ENCODE results near the gene ARSB.

The ARSB gene

DNA sequence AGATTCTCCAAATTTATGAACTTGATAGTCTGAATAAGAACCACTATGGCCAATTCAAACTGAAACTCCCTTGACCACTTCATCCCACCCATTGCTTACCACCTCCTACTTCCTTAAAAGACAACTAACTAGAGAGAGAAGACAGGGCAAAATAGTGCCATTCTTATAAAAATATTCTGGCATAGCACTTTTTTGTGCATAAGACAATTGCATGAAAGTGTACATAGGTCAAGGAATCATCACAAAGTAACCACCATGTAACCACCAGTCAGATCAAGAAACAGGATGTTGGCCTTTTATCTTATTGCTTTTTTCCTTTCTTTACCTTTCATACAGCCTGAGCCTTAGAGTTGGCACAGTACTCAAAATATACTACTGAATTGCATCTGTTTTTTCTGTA, 8.1 kb upstream of the ARSB start:
- H3K36me3 ChIP-seq (replicated peaks): no peaks in the 10 kb centered on the region
- DNase-seq: no peak
- no peaks in the 10 kb centered on the region for H3K27me3 ChIP-seq (replicated peaks)
- no peak overlapping the region for H3K27ac ChIP-seq
- TF ChIP-seq, protein P1, sequence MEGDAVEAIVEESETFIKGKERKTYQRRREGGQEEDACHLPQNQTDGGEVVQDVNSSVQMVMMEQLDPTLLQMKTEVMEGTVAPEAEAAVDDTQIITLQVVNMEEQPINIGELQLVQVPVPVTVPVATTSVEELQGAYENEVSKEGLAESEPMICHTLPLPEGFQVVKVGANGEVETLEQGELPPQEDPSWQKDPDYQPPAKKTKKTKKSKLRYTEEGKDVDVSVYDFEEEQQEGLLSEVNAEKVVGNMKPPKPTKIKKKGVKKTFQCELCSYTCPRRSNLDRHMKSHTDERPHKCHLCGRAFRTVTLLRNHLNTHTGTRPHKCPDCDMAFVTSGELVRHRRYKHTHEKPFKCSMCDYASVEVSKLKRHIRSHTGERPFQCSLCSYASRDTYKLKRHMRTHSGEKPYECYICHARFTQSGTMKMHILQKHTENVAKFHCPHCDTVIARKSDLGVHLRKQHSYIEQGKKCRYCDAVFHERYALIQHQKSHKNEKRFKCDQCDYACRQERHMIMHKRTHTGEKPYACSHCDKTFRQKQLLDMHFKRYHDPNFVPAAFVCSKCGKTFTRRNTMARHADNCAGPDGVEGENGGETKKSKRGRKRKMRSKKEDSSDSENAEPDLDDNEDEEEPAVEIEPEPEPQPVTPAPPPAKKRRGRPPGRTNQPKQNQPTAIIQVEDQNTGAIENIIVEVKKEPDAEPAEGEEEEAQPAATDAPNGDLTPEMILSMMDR (IDR thresholded peaks at IDR 0.05; ENCODE audit: low read depth, low read length, missing control alignments): no peak
- H3K4me3 ChIP-seq (ENCODE audit: low read depth, low read length): no peak overlapping the region
- in situ Hi-C loops (cut with HindIII; ENCODE audit: low pct_ligation_motif_present, low sequenced_read_pairs): no loop called here

DNA sequence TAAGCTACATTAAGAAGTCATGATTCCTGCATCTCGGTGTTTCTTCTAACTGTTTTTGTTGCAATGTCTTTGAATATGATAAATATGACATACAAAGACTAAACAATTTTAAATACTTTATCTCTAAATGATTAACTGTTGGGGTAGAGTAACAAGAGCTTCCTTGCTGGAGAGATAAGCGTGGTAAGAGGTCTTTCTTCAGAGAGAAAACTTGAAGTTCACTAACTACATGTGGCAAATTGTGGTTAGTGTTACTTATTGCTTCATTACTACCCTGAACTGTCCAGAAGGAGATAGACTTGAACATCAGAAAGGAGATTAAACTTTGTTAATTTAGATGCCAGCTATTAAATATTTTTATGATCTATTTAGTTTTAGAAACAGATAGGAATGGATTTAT, 7.0 kb upstream of the ARSB start:
- no peaks in the 10 kb centered on the region for H3K36me3 ChIP-seq (replicated peaks)
- in situ Hi-C loops (cut with HindIII; ENCODE audit: low pct_ligation_motif_present, low sequenced_read_pairs): no loop called here
- TF ChIP-seq, protein P1 (IDR thresholded peaks at IDR 0.05; ENCODE audit: low read depth, low read length, missing control alignments): no peak
- no peak overlapping the region for H3K27ac ChIP-seq
- no peak for DNase-seq
- H3K27me3 ChIP-seq (replicated peaks): no peaks in the 10 kb centered on the region
- no peak overlapping the region for H3K4me3 ChIP-seq (ENCODE audit: low read depth, low read length)

DNA sequence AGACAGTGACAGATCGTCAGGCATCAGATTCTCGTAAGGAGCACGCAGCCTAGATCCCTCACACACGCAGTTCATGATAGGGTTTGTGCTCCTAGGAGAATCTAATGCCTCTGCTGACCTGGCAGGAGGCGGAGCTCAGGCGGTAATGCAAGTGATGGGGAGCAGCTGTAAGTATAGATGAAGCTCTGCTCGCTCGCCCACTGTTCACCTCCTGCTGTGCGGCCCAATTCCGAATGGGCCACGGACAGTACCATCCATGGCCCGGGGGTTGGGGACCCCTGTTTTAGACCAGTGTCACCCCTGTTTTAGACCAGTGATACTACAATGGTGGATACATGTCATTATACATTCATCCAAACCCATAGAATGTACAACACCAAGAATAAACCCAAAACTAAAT, 4.0 kb upstream of the ARSB start:
- Histone ChIP-seq H3K4me3 (ENCODE audit: low read depth, low read length) (no peak overlapping the region), H3K27ac (no peak overlapping the region), H3K27me3 (replicated peaks) (no peaks in the 10 kb centered on the region), H3K36me3 (replicated peaks) (no peaks in the 10 kb centered on the region)
- DNase-seq: no peak
- in situ Hi-C loops (cut with HindIII; ENCODE audit: low pct_ligation_motif_present, low sequenced_read_pairs): no loop called here
- TF ChIP-seq, protein P1 (IDR thresholded peaks at IDR 0.05; ENCODE audit: low read depth, low read length, missing control alignments): no peak

DNA sequence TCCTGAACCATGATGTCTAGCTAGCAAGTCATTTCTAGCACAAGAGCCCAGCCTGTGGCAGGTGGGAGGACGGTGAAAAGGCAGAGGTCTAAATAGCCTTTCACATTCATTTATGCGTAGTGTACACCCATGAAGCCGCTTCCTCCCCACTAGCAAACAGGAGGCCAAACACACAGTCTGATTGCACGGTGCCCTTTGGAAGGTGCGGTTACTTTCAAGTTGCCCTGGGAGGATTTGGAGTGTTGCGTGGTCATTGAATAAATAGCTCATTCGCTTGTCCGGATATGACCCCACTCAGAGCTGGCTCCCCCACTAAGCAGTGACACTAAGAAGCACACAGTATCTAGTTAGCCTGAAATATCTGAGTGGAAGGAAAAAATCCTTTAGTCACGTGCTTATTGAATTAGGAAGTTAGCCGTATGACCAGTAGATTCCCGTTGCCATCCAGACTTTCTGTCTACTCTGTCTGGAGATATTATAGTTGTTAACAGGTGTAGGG, 664 bp upstream of the ARSB start:
- peak overlapping the region; percentile 67 for H3K27ac ChIP-seq
- in situ Hi-C loops (cut with HindIII; ENCODE audit: low pct_ligation_motif_present, low sequenced_read_pairs): no loop called here
- no peaks in the 10 kb centered on the region for H3K27me3 ChIP-seq (replicated peaks)
- TF ChIP-seq, protein P1 (IDR thresholded peaks at IDR 0.05; ENCODE audit: low read depth, low read length, missing control alignments): no peak
- peak; percentile 56 for DNase-seq
- H3K36me3 ChIP-seq (replicated peaks): no peaks in the 10 kb centered on the region
- H3K4me3 ChIP-seq (ENCODE audit: low read depth, low read length): peak overlapping the region; percentile 73

DNA sequence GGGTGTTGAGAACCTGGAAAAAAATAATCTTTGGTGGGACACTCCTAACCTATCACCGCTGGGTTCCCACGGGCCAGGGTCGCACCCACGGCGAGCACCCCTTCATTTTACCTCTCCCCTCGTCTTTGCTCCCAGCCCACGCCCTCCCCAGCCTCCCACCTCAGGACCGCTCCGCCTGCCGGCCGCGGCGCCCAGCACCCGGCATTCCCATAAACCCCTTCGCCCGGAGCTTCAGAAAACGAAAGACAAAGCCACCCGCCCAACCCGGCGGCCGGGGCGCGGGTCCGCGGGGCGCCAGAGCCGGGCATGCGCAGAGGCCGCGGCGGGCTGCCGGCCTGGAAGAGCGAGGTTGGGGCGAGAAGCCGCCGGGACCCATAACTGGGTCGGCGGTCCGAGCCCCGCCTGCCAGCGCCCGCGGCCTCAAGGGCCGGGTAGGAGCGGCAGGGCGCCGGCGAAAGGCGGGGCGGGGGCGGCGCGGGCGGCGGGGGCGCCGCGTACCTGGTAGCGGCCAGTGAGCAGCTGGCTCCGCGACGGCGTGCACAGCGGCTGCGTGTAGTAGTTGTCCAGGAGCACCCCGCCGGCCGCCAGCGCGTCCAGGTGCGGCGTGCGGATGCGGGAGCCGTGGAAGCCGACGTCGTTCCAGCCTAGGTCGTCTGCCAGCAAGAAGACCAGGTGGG, 533 bp downstream of the ARSB start:
- H3K27ac ChIP-seq: peak overlapping the region; percentile 67
- peak overlapping the region; percentile 73 for H3K4me3 ChIP-seq (ENCODE audit: low read depth, low read length)
- peak; percentile 78 for DNase-seq
- in situ Hi-C loops (cut with HindIII; ENCODE audit: low pct_ligation_motif_present, low sequenced_read_pairs): no loop called here
- TF ChIP-seq, protein P1 (IDR thresholded peaks at IDR 0.05; ENCODE audit: low read depth, low read length, missing control alignments): peak; percentile 60
- no peaks in the 10 kb centered on the region for H3K27me3 ChIP-seq (replicated peaks)
- H3K36me3 ChIP-seq (replicated peaks): no peaks in the 10 kb centered on the region

All from brain microvascular endothelial cell (primary cell).